NOMO-1 (cell line): ENCODE data around the gene MOSPD2.

Source experiments
- DNase-seq, 2 experiments: peaks; one replicate each; lab custom pipeline; 2025; ENCODE audit not compliant: unreplicated experiment in 2 of 2; lab: John Stamatoyannopoulos, UW

The MOSPD2 gene

DNA sequence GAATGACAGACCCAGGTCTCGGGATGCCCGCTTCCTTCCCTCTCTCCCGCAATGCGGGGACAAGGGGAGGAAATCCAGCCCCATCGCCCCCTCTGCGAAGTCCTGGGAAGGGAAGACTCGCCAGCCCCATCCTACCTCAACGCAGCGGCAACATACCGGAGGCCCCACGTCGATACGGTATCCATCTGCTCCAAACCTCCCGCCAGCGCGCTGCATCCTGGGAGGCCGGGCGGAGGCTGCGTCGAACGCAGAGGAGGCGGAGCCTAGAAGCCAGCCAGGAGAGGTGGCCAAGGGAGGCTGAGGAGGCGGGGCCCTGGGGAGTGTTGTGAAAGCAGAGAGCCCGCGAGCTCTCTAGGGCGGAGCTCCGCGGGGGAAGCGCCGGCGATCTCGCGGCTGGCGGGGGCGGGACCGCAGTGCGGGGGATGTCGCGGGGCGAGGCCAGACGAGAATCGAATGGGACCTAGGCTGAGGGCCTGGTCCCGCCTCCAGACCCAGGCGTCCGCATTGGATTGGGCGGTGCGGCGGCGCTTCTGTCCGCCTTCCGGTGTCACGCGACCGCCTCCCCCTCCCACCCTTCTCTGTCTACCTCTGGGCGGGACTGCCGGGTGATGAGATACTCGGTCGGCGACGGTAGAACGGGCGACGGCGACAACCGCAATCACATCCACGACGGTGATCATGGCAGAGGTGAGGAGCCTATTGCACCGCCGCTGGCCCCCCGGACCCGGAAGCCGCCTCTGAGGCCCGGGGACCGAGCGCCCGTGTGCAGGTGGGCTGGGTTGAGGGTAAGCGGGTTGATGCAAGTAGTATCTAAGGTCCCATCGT, at the start of gene MOSPD2, which contains the start of gene FANCB:
Gene MOSPD2, plus strand, starts transcription at position 571 of the 825 bp plus-strand sequence. Its CDS starts 108 bp downstream, at position 679.
Gene FANCB, minus strand, starts transcription at position 219 of the 825 bp plus-strand sequence. CDS start 7,559 bp downstream, outside the sequence.
- DNase-seq, result peak; percentile 82 to 96

DNA sequence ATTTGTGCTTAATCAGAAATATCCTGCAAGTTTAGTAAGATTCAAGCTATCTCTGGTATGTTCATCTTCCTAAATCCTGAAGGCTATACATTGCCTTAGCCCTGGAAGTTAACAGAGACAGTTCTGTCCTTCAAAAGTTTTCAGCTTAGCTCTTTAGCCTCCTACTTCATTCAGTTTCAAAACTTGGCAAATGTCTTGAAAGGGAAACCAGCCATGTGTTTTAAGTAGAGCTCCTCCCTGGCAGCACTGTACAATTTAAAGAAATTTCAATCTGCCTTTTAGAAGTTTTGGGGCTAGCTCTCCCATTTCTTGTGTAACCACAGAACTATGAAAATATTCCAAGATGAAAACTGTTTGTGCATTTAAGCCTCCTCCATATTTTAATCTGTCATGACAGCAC, 47.4 kb upstream of the MOSPD2 start:
- DNase-seq, result no peak

DNA sequence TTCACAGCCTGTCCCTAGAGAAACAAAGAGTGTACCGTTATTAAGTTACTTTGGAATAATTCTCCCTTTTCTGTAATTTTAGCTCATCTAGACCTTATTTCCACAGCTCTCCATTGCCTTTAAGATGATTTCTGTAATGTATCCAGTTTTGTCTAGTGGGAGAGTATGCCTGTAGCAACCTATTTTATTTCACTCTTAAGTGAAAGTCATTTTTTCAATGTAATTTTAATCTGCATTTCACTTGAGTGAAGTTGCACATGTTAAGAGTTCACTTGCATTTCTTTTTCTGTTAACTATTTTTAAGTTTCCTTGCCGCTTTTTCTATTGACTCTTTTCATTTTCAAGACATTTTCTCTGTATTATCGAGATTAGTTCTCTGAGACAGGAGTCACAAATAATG, 46.9 kb upstream of the MOSPD2 start:
- DNase-seq, result no peak

DNA sequence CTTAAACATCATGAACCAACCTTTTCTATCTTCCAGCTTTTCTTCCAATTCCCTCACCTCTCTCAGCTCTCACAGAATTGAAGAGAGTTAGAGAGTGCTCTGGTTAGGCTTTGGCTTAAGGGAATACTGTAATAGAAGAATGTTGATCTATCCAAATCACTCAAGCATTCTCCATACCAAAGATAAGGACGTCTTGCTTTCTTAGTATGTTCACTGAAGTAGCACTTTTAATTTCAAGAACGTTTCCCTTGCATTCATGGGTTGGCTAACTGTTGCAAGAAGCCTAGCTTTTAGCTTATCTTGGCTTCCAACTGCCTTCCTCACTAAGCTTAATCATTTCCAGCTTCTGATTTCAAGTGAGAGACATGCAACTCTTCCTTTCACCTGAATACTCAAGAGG, 43.6 kb upstream of the MOSPD2 start:
- no peak for DNase-seq

DNA sequence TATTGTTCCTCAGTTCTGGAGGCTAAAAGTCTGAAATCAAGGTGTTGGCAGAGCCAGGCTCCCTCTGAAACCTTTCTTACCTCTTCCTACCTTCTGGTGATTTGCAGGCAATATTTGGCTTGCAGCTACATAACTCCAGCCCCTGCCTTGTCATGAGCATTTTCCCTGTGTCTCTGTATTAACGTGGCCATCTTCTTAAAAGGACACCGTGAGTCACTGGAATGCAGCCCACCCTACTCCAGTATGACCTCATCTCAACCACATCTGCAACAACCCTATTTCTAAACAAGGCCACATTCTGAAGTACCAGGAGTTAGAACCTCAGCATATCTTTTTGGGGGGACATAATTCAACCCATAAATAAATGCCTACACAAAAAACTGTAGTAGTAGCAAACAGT, 41.1 kb upstream of the MOSPD2 start:
- no peak for DNase-seq

DNA sequence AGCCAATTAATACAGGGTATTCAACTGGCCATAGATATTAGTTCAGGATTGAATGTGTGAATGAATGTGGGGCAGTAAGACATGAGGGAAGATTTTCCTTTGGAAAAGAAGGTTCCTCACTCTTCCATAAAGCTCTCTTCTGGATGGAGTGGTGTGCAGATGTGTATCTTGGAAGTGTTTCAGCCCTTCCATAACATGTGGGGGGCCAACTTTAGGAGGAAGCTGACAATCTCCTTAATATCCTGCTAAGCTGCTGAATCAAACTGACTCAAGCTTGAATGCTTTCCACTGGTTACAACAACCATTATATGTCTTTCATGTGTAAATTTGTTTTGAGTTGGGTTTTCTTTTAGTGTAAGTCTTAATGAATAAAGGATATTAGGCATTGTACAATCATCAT, 40.6 kb upstream of the MOSPD2 start:
- DNase-seq, result no peak

DNA sequence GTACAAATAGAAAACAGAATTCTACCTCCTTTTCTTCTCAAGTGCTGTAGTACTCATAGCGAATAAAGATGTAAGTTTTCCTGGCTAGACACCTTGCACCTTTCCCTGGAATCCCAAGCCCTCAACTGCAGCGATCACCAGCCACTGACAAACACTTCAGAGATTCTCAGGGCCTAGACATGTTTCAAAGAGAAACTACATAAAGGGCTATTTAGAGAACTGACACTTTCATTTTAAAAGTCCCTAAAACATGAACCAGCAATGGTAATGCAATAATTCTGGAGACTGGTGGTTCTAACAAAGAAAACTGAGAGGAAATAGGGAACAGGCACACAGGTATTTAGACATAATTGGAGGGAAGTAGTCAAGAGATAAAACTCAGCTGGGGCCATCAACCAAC, 36.1 kb upstream of the MOSPD2 start:
- no peak for DNase-seq

DNA sequence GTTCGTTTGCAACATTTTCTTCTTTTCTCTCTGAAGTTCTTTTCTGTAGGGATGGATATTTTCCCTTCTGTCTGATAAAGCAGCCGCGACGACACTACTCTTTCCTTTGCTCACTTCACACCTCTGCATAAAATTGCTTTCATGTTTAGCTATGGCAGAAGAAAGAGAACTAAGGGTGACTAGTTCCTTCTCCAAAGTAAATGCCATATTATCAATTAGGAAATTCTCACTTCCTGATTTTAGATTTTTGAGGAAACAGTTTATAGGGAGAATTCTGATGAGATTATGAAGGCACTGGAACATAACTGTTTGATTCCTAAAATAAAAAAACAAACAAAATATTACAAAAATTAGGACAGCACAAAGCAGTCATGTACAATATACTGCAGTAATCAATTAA, 29.6 kb upstream of the MOSPD2 start:
- no peak for DNase-seq

DNA sequence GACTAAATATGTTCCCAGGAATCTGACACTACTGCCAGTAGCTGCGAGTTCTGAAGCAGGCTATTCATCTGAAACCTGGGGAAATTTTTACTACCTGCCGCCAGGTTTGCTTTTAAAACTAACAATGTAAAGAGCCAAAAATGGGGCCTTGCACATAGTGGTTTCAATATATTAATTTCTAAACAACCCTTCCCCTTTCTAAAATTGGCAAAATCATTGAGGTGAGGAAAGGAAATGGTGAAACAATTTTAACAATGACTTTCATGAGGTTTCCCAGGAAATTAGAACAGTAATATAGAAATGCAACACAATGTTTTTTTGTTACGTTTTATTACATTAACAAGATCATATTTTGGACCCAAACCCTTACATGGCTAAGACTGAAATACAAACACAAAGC, 21.7 kb upstream of the MOSPD2 start:
- peak in 1 of 2 experiments; percentile 23 for DNase-seq

DNA sequence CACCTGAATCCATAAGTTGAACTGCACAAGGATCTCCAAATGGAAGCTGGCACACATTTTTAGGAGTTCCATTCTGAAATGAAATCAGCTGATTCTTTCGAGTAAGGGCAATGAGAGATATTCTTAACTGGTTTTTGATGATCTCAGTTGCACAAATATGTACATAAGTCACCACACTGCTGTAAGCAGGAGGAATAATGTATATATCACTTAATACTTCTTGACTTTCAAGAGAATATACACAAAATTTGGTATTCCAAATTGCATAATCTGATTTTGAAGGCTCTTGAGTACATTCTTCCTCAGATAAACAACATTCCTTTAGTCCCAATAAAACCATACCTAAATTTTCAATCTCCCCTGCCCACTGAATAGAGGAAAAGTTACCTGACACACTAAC, 8.6 kb upstream of the MOSPD2 start:
- no peak for DNase-seq

DNA sequence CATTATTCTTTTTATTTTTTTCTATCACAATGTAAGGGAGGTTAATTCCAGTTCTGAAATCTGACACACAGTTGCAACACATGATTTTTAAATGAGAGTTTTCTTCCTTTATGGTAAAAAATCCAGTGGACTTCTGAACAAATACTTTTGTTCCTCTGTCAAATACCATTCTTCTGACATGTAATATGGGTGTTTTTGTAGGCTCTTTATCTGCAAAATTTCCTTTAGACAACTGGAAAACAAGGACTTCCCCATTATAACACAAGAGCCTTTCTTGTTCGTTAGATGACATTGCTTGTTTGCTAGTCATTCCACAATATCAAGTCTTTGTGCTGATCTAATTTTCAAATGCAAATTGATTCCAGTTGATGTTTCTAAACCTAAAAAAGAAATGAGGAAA, 8.0 kb upstream of the MOSPD2 start:
- DNase-seq, result no peak

DNA sequence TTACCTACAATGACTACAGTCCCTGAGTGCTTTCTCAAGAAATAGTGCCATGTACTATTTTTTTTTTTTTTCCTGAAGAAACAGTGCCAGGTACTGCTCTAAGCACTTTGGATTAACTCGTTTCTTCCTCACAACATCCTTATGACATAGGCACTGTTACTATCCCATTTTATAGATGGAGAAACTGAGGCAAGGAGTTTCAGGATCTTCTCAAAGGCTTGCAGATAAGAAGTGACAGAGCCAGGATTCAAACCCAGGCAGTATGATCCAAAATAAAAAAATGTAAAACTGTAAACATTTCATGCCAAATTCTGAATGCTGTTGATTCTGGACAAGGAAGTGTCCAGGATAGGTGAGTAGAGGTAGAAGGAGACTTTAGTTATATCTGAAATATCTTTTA, 1.5 kb upstream of the MOSPD2 start:
- DNase-seq, result no peak

DNA sequence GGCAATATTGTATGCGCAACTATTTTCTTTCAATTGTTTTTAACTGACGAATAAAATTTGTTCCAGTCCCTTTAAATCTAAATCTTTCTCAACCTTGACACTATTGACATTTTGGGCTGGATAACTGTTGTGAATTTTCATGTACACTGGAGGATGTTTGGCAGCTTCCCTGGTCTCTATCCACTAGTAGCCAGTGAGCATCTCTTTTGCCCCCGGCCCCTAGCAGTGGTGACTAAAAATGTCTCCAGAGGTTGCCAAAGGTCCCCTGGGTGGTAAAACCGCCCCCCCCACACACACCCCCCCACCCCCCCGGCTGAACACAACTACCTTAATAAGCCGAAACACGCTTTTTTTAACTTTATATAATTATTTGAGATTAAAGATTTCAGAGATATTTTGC, 866 bp upstream of the MOSPD2 start:
- DNase-seq, result no peak

DNA sequence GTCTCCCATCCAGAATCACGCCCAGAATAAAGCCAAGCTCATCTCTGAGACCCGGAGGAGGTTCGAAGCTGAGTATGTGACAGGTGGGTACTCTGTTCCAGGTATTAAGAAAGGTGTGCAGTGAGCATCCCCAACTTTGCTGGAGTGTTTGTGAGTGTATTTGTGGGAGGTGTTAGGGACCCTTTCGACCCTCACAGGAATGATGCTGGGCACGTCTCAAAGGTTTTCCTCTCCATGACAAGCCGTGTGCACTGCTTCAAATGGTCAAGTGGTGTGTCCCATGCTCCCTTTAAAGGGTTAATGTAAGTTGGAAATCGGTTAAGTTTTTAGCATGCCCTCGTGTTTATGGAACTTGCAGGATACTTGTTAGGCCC, 442 bp downstream of the MOSPD2 start:
- no peak for DNase-seq

DNA sequence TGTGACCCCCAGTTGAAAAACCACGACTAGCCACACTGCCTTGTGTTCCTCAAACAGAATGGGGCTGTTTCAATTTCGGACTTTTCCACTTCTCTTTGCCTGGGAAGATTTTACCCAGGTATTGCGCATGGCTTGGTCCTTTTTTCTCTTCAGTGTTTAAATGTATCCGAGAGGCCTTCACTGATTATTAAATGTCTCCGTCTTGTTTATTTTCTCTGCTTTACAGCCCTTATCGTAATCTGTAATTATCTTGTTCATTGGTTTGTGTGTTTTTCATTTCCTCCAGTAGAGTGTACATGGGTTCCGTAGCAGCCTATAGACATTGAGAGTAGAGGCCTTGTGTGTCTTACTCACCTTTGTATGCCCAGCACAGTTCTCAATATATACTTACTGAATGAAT, 2.4 kb downstream of the MOSPD2 start:
- DNase-seq, result peak in 1 of 2 experiments; percentile 9

DNA sequence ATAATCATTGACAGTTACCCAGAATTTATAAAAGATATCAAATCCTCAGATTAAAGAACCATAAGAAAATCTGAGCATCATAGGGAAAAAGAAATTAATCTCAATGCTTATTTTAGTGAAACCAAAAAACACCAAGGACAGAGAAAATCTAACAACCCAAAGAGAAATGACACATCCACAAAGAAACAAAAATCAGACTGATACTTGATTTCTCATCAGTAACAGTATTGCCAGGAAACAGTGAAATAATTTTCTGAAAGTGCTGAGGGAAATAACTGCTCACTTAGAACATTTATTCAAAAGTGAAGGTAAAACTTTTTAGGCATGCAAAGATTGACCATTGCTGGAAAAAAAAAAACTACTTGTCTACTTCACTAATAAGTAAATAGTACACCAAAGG, 10.6 kb downstream of the MOSPD2 start:
- no peak for DNase-seq

DNA sequence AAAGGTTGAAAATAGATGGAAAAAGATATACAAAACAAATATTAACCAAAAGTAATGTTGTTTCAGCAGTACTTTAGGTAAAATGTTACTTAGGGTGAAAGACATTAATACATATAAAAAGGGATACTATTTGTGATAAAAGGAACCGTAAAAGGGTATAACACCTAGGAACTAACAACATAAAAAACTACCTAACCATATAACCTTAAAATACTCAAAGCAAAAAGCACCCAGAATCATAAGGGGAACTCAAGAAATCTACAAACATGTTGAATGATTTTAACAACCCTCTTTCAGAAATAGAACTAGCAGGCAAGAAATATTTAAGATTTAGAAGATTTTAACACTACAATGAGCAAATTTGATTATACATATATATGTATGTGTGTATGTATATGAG, 11.5 kb downstream of the MOSPD2 start:
- no peak for DNase-seq

DNA sequence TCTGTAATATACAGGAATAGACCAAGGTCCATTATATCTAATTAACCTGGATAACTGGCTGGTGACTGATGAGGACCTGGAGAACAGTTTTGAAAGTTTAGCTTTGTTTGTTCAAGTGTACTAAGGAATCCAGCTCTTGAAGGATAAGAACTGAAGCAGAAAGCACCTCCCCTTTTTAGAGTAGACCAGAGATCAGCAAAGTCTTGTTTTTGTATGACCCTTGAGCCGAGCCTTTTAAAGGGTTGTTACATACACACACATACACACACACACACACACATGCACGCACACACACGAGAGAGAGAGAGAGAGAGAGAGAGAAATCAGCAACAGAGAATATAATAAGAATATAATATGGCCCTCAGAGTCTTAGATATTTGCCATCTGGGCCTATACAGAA, 13.0 kb downstream of the MOSPD2 start:
- no peak for DNase-seq

DNA sequence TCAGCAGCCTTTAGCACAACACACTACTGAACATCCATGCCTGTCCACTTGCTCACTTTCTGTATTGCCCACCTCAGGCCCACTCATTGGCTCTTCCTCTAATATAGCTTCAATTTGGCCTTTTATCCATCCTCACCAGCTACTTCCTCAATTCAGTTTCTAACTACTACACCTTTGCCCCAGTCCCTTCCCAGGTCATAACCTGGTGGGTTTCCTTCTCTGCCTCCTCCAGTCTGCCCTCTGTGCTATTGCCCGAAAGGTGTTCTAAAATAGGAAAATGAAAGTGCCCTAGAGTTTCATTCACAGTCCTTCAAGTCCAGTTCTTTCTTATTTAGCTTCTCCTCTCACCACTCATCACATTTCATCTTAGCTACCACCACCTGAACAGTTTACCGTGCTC, 23.1 kb downstream of the MOSPD2 start:
- no peak for DNase-seq

DNA sequence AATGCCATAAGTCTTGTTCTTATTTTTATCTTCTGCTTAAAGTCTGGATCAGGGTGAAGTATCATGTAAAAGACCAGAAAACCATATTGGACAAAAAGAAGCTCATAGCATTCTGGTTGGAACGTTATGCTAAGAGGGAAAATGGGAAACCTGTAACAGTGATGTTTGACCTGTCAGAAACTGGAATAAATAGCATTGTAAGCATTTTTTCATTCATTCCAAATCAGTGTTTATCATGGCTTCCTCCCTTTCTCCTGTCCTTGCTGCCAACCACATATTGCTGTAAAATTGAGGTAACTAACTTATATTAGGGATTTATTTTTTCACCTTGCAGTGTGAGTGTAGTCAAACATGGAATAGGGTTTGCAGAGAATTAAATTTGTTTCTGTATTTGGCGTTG, 23.8 kb downstream of the MOSPD2 start:
- DNase-seq, result no peak

DNA sequence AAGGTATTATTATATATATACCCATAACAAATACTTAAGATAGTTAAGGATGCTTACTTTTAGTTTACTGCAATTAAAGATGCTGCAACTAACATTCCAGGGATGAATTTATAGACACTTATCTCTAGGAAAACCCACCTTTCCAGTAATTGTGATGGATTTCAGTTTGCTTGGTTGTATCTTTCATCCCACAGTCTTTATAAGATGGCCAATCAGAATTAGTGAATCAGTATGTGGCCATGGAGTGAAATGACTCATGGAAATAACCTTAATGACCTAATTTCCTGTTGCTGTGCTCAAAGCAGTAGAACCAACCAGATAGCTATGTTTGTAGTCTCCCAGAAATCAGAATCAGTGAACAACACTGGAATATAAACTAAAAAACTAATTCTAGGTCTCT, 26.4 kb downstream of the MOSPD2 start:
- no peak for DNase-seq

DNA sequence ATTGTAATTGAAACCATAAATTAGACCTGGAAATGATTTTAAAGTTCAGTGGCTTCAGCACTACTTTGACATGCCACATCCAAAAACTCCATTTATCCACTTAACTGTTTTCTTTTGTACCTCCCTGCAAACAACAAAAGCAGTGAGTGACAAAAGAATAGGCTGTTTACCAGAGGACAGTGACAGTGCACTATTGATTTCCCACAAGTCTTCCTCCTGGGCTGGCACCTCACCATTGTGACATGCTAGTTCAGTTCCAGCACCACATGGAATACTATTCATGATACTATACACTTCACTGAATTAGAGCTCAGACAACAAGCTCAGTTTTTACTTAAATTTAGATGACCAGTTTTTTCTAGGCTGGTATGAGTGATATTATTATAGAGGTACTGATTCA, 29.3 kb downstream of the MOSPD2 start:
- DNase-seq, result no peak

DNA sequence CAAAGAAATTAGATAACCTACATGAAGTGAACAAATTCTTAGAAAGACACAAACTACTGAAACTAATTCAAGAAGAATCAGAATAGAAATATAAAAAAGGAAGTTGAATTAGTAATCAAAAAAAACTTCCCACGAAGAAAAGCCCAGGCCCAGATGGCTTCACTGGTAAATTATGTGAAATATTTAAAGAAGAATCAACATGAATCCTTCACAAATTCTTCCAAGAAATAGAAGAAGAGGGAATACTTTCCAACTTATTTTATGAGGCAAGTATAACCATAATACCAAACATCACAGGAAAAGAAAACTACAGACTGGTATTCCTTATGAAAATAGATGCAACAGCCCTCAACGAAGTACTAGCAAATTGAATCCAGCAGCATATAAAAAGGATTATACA, 30.7 kb downstream of the MOSPD2 start:
- no peak for DNase-seq
